SK-N-SH (cell line): ENCODE results near the gene EXOC6B. TPM values are rescaled to one million over a fixed set of nuclear protein-coding genes. Genes with fewer than 3 reads are reported as not detected.

ENCODE experiments used
- CTCF ChIA-PET: fragments of 300-600, 350-600 bp; formaldehyde crosslinking; extraction: SDS; loops from one replicate; lab custom pipeline; 2021; lab: Yijun Ruan, JAX
- POLR2A ChIA-PET: fragments of 350-600 bp; sonication (Branson Sonifier 250); formaldehyde crosslinking; extraction: SDS; loops from one replicate; lab custom pipeline; 2020; ENCODE audit warnings: antibody characterized with exemption, inconsistent platforms; lab: Yijun Ruan, JAX
- DNase-seq: peaks from one replicate; pipeline ENCODE4 v3.0.0; 2012
- H2AFZ ChIP-seq: fragments of 200-600 bp; sonication (generic); 2 replicates; pipeline ENCODE4 v1.8.1; 2016; ENCODE audit warnings: antibody characterized with exemption, mild to moderate bottlenecking, low read depth
- H3F3A ChIP-seq: fragments of 200-600 bp; sonication (generic); replicated peaks from 2 replicates; pipeline ENCODE3; 2016; ENCODE audit warnings: antibody characterized with exemption, mild to moderate bottlenecking; ENCODE audit not compliant: insufficient read depth
- H3K27ac ChIP-seq, 2 experiments: fragments of 200-500 bp in 1 of 2; fragments of 200-600 bp in 1 of 2; sonication (Bioruptor generic) in 1 of 2; sonication (generic), shearing (Covaris generic) in 1 of 2; 2 replicates each; pipeline versions ENCODE4 v1.5.1 to v1.6.1; 2014 to 2016; ENCODE audit warnings: low read depth in 2 of 2, inconsistent platforms in 1 of 2, low read length in 1 of 2, mild to moderate bottlenecking in 1 of 2, mixed read lengths in 1 of 2
- H3K27me3 ChIP-seq: fragments of 200-600 bp; sonication (generic), shearing (Covaris generic); 2 replicates; pipeline ENCODE4 v1.6.1; 2016; ENCODE audit warnings: mixed run types; ENCODE audit not compliant: insufficient read depth
- H3K36me3 ChIP-seq, 2 experiments: fragments of 200-500 bp in 1 of 2; fragments of 200-600 bp in 1 of 2; sonication (Bioruptor generic) in 1 of 2; sonication (generic) in 1 of 2; replicated peaks in 1 of 2; 2 replicates each; pipeline versions ENCODE3 to v1.5.1; 2014 to 2016; ENCODE audit warnings: low read length in 1 of 2, mild to moderate bottlenecking in 1 of 2; ENCODE audit not compliant: insufficient read depth in 2 of 2, control insufficient read depth in 1 of 2
- H3K4me1 ChIP-seq, 2 experiments: fragments of 200-500 bp in 1 of 2; fragments of 200-600 bp in 1 of 2; sonication (Bioruptor generic) in 1 of 2; sonication (generic), shearing (Covaris generic) in 1 of 2; 2 replicates each; pipeline versions ENCODE4 v1.5.1 to v1.6.1; 2014 to 2016; ENCODE audit warnings: low read depth in 1 of 2, low read length in 1 of 2, mixed run types in 1 of 2; ENCODE audit not compliant: insufficient read depth in 2 of 2, control insufficient read depth in 1 of 2
- H3K4me2 ChIP-seq: fragments of 200-600 bp; sonication (generic), shearing (Covaris generic); 2 replicates; pipeline ENCODE4 v1.6.1; 2017; ENCODE audit warnings: mixed run types
- H3K4me3 ChIP-seq, 2 experiments: fragments of 200-500 bp in 1 of 2; fragments of 200-600 bp in 1 of 2; sonication (Bioruptor generic) in 1 of 2; sonication (generic), shearing (Covaris generic) in 1 of 2; 2 replicates each; pipeline versions ENCODE4 v1.5.1 to v1.8.1; 2014 to 2016; ENCODE audit warnings: low read depth in 2 of 2, inconsistent platforms in 1 of 2, low read length in 1 of 2, mild to moderate bottlenecking in 1 of 2, mixed read lengths in 1 of 2, moderate library complexity in 1 of 2
- H3K79me2 ChIP-seq: fragments of 200-600 bp; sonication (generic); 2 replicates; pipeline ENCODE4 v1.8.1; 2017; ENCODE audit warnings: mild to moderate bottlenecking; ENCODE audit not compliant: insufficient read depth
- H3K9ac ChIP-seq: fragments of 200-600 bp; sonication (generic); 2 replicates; pipeline ENCODE4 v1.6.1; 2017; ENCODE audit warnings: mixed run types
- H3K9me2 ChIP-seq: fragments of 200-600 bp; sonication (generic); 2 replicates; pipeline ENCODE4 v1.6.1; 2017; ENCODE audit warnings: mixed run types
- H3K9me3 ChIP-seq: fragments of 200-600 bp; sonication (generic); 2 replicates; pipeline ENCODE4 v1.6.1; 2017; ENCODE audit warnings: mixed run types, mild to moderate bottlenecking, moderate library complexity
- H4K20me1 ChIP-seq: fragments of 200-600 bp; sonication (generic); 2 replicates; pipeline ENCODE4 v1.6.1; 2017; ENCODE audit warnings: mild to moderate bottlenecking, mixed run types; ENCODE audit not compliant: insufficient read depth
- FOSL2 ChIP-seq: IDR thresholded peaks from 2 replicates; pipeline ENCODE4 v1.4.0; 2012; ENCODE audit warnings: low read depth, mild to moderate bottlenecking, moderate library complexity, borderline replicate concordance
- FOXM1 ChIP-seq: IDR thresholded peaks from 2 replicates; pipeline ENCODE4 v1.4.0; 2012; ENCODE audit warnings: low read depth, mild to moderate bottlenecking
- GABPA ChIP-seq: IDR thresholded peaks from 2 replicates; pipeline ENCODE4 v1.4.0; 2012; ENCODE audit warnings: low read depth, mild to moderate bottlenecking
- GATA2 ChIP-seq: sonication (generic); formaldehyde crosslinking; IDR thresholded peaks from 2 replicates; pipeline ENCODE4 v1.5.0; 2020; ENCODE audit warnings: mild to moderate bottlenecking, missing genetic modification reagents
- JUND ChIP-seq: IDR thresholded peaks from 2 replicates; pipeline ENCODE4 v1.4.0; 2012
- MXI1 ChIP-seq: IDR thresholded peaks from 2 replicates; pipeline ENCODE4 v1.6.1; 2012; ENCODE audit warnings: mild to moderate bottlenecking, low read depth, low read length, improper control_type of control experiment
- NFIC ChIP-seq: IDR thresholded peaks from 2 replicates; pipeline ENCODE4 v1.4.0; 2012; ENCODE audit warnings: borderline replicate concordance
- POLR2AphosphoS5 ChIP-seq: IDR thresholded peaks from 2 replicates; pipeline ENCODE4 v1.6.1; 2012; ENCODE audit warnings: low read depth, low read length
- RAD21 ChIP-seq: IDR thresholded peaks from 2 replicates; pipeline ENCODE4 v1.6.1; 2012; ENCODE audit warnings: mild to moderate bottlenecking, low read length
- SMC3 ChIP-seq: IDR thresholded peaks from 2 replicates; pipeline ENCODE4 v1.6.1; 2012; ENCODE audit warnings: low read depth, low read length, improper control_type of control experiment
- TAF1 ChIP-seq: IDR thresholded peaks from 2 replicates; pipeline ENCODE4 v1.6.1; 2012; ENCODE audit warnings: low read depth, mild to moderate bottlenecking, low read length, moderate library complexity, borderline replicate concordance
- TEAD4 ChIP-seq: IDR thresholded peaks from 2 replicates; pipeline ENCODE4 v1.4.0; 2012; ENCODE audit warnings: mild to moderate bottlenecking, borderline replicate concordance; ENCODE audit not compliant: insufficient read depth
- YY1 ChIP-seq: IDR thresholded peaks from 2 replicates; pipeline ENCODE4 v1.4.0; 2012; ENCODE audit warnings: low read depth, mild to moderate bottlenecking
- WGBS: methylation state at CpG from one replicate; pipeline ENCODE4 v1.1.6; 2017; ENCODE audit warnings: low lambda C conversion rate; 5-methylcytosine and 5-hydroxymethylcytosine counted together
- polyA plus RNA-seq, 3 experiments: library from polyadenylated mRNA; depleted of rRNA; stranded (reverse); fragments of >200 nt; gene quantifications; 2 replicates each; pipeline ENCODE4 v1.2.3, GENCODE V29; 2012
- TF ChIP-seq, protein P1 (sequence below): fragments of 150-350 bp; IDR thresholded peaks from 2 replicates; pipeline ENCODE4 v1.6.1; 2017; ENCODE audit warnings: antibody characterized with exemption, low read length, low read depth, borderline replicate concordance
- TF ChIP-seq, protein P2 (sequence below): IDR thresholded peaks from 2 replicates; pipeline ENCODE4 v1.4.0; 2012; ENCODE audit warnings: low read depth, borderline replicate concordance
- TF ChIP-seq, protein P3 (sequence below): fragments of 150-350 bp; IDR thresholded peaks from 2 replicates; pipeline ENCODE4 v1.6.1; 2016; ENCODE audit warnings: mild to moderate bottlenecking, low read depth, low read length
- TF ChIP-seq, protein P4 (sequence below): IDR thresholded peaks from 2 replicates; pipeline ENCODE4; 2012
- TF ChIP-seq, protein P5 (sequence below): IDR thresholded peaks from 2 replicates; pipeline ENCODE4 v1.4.0; 2012; ENCODE audit warnings: low read depth, borderline replicate concordance
- TF ChIP-seq, protein P6 (sequence below): IDR thresholded peaks from 2 replicates; pipeline ENCODE4 v1.6.1; 2012; ENCODE audit warnings: mild to moderate bottlenecking, low read depth, low read length, moderate library complexity

EXOC6B gene
- polyA plus RNA-seq, 1 of the 3 experiments (the other 2 are of a cell fraction), result 7.4 TPM

DNA sequence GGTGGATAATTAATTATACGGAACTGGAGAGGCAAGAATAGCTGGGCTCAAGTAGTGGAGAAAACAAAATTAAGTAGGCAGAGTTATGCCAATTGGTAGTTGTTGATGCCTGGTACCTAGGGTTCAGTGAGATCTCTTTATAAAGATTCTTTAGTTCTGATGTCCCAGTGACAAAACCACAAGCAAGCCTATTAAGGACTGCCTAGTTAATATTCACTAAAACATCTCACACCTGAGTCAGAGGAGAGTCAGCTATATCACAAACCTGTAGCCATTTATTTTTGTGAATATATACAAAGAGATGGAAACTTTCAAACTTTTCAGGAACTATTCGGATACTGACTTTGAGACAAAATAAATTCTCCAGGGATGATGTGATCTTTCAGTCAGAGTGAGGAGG is 464.3 kb downstream of the EXOC6B start:
- Histone ChIP-seq H3K9me2 (no peaks in the 10 kb centered on the region), H3K4me2 (no peak overlapping the region), H3K27ac (no peak overlapping the region), H3K27me3 (no peaks in the 10 kb centered on the region), H3K4me3 (no peak overlapping the region), H3K9me3 (no peaks in the 10 kb centered on the region), H3F3A (no peaks in the 10 kb centered on the region), H3K36me3 (no peaks in the 10 kb centered on the region), H2AFZ (no peak overlapping the region), H3K9ac (no peak overlapping the region), H3K79me2 (no peaks in the 10 kb centered on the region), H3K4me1 (no peaks in the 10 kb centered on the region), H4K20me1 (no peaks in the 10 kb centered on the region)
- WGBS, result 87% methylated on average over 2 of the region's 2 CpGs
- POLR2A ChIA-PET, result no interaction called here
- TF ChIP-seq NFIC (no peak), SMC3 (no peak), FOSL2 (no peak), POLR2AphosphoS5 (no peak), TAF1 (no peak), RAD21 (no peak)
- TF ChIP-seq, protein P1, sequence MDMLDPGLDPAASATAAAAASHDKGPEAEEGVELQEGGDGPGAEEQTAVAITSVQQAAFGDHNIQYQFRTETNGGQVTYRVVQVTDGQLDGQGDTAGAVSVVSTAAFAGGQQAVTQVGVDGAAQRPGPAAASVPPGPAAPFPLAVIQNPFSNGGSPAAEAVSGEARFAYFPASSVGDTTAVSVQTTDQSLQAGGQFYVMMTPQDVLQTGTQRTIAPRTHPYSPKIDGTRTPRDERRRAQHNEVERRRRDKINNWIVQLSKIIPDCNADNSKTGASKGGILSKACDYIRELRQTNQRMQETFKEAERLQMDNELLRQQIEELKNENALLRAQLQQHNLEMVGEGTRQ, result no peak
- TF ChIP-seq, protein P2, sequence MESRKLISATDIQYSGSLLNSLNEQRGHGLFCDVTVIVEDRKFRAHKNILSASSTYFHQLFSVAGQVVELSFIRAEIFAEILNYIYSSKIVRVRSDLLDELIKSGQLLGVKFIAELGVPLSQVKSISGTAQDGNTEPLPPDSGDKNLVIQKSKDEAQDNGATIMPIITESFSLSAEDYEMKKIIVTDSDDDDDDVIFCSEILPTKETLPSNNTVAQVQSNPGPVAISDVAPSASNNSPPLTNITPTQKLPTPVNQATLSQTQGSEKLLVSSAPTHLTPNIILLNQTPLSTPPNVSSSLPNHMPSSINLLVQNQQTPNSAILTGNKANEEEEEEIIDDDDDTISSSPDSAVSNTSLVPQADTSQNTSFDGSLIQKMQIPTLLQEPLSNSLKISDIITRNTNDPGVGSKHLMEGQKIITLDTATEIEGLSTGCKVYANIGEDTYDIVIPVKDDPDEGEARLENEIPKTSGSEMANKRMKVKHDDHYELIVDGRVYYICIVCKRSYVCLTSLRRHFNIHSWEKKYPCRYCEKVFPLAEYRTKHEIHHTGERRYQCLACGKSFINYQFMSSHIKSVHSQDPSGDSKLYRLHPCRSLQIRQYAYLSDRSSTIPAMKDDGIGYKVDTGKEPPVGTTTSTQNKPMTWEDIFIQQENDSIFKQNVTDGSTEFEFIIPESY, result no peak
- TF ChIP-seq, protein P3, sequence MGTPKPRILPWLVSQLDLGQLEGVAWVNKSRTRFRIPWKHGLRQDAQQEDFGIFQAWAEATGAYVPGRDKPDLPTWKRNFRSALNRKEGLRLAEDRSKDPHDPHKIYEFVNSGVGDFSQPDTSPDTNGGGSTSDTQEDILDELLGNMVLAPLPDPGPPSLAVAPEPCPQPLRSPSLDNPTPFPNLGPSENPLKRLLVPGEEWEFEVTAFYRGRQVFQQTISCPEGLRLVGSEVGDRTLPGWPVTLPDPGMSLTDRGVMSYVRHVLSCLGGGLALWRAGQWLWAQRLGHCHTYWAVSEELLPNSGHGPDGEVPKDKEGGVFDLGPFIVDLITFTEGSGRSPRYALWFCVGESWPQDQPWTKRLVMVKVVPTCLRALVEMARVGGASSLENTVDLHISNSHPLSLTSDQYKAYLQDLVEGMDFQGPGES, result no peak
- TF ChIP-seq, protein P4, sequence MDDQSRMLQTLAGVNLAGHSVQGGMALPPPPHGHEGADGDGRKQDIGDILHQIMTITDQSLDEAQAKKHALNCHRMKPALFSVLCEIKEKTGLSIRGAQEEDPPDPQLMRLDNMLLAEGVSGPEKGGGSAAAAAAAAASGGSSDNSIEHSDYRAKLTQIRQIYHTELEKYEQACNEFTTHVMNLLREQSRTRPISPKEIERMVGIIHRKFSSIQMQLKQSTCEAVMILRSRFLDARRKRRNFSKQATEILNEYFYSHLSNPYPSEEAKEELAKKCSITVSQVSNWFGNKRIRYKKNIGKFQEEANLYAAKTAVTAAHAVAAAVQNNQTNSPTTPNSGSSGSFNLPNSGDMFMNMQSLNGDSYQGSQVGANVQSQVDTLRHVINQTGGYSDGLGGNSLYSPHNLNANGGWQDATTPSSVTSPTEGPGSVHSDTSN, result no peak
- no peak for DNase-seq
- CTCF ChIA-PET, result no interaction called here

DNA sequence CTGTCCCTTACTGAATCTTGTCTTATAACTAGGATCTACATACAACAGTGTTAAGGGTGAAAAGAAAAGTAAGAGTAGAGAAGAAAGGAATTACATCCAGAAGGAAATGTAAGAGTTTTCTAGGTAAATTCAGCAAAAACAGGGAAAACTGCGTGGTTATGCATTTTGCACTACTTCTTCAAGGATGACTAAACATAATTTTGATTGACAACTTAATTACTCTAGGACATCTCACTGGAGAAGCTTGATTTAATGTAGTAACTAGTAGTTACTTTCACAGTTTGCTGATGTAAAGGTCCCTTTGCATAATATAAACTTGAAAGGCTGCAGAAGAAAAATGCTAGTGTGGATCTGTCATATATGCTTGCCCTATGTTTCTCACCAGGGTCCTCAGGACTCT is 464.8 kb downstream of the EXOC6B start:
- Histone ChIP-seq H3F3A (no peaks in the 10 kb centered on the region), H3K79me2 (no peaks in the 10 kb centered on the region), H3K4me1 (no peaks in the 10 kb centered on the region), H4K20me1 (no peaks in the 10 kb centered on the region), H3K9me2 (no peaks in the 10 kb centered on the region), H3K9ac (no peak overlapping the region), H2AFZ (no peak overlapping the region), H3K4me3 (no peak overlapping the region), H3K27ac (no peak overlapping the region), H3K4me2 (no peak overlapping the region), H3K9me3 (no peaks in the 10 kb centered on the region), H3K36me3 (no peaks in the 10 kb centered on the region), H3K27me3 (no peaks in the 10 kb centered on the region)
- DNase-seq, result no peak
- CTCF ChIA-PET, result interaction anchor here (1.5 kb wide), 1 partner anchor 16 kb away, joined by 3 read pairs; no protein-coding TSS in a partner anchor
- 94% methylated on average over 1 of the region's 1 CpG for WGBS
- POLR2A ChIA-PET, result no interaction called here
- TF ChIP-seq TAF1 (no peak), FOXM1 (no peak), TEAD4 (no peak), MXI1 (no peak), GABPA (no peak), FOSL2 (no peak), YY1 (no peak), JUND (no peak), RAD21 (no peak), POLR2AphosphoS5 (no peak), GATA2 (CRISPR knock-in tag) (no peak)
- TF ChIP-seq, protein P5, sequence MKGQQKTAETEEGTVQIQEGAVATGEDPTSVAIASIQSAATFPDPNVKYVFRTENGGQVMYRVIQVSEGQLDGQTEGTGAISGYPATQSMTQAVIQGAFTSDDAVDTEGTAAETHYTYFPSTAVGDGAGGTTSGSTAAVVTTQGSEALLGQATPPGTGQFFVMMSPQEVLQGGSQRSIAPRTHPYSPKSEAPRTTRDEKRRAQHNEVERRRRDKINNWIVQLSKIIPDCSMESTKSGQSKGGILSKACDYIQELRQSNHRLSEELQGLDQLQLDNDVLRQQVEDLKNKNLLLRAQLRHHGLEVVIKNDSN, result no peak
- TF ChIP-seq, protein P6, sequence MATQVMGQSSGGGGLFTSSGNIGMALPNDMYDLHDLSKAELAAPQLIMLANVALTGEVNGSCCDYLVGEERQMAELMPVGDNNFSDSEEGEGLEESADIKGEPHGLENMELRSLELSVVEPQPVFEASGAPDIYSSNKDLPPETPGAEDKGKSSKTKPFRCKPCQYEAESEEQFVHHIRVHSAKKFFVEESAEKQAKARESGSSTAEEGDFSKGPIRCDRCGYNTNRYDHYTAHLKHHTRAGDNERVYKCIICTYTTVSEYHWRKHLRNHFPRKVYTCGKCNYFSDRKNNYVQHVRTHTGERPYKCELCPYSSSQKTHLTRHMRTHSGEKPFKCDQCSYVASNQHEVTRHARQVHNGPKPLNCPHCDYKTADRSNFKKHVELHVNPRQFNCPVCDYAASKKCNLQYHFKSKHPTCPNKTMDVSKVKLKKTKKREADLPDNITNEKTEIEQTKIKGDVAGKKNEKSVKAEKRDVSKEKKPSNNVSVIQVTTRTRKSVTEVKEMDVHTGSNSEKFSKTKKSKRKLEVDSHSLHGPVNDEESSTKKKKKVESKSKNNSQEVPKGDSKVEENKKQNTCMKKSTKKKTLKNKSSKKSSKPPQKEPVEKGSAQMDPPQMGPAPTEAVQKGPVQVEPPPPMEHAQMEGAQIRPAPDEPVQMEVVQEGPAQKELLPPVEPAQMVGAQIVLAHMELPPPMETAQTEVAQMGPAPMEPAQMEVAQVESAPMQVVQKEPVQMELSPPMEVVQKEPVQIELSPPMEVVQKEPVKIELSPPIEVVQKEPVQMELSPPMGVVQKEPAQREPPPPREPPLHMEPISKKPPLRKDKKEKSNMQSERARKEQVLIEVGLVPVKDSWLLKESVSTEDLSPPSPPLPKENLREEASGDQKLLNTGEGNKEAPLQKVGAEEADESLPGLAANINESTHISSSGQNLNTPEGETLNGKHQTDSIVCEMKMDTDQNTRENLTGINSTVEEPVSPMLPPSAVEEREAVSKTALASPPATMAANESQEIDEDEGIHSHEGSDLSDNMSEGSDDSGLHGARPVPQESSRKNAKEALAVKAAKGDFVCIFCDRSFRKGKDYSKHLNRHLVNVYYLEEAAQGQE, result no peak
